HG03095 (cell line): ENCODE measurements around the gene KDM4C.

ENCODE experiments used
- ATAC-seq: cut with Tn5 transposase; IDR thresholded peaks from one replicate; pipeline ENCODE4 v1.9.1; 2021; ENCODE audit warnings: moderate library complexity; ENCODE audit not compliant: unreplicated experiment

The KDM4C gene

DNA sequence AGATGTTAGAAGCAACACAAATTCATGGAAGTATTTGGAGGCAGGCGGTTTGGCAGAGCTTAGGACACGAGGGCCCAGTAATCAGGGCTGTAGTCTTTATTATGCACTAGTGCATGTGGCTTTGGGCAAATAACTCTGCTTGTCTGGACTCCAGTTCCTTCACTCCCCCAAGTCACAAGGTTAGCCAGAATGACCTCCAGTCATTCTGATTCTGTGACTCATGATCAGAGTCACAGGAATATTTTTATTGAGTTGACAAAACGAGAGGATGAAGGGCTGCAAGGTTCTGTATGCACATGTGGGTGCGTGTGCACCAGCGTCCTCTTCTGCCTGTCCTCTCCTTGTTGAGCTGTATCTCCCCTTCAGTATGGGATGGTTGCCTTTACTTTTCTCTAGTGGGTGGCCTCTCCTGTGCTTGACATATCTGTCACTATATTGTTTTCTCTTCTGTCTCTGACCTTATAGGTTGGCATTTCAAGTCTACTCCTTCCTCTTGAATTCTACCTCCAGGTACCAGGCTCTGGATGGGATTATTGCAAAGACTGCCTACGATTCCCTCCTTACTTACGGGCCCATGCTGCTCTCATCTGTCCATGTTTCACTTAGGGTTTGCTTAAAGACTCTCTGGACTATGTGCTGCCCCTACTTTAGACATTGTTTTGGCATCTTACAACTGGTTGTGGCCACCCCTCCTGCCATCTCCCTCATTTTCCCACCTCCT lies 94.6 kb downstream of the KDM4C start:
- ATAC-seq = no peak

DNA sequence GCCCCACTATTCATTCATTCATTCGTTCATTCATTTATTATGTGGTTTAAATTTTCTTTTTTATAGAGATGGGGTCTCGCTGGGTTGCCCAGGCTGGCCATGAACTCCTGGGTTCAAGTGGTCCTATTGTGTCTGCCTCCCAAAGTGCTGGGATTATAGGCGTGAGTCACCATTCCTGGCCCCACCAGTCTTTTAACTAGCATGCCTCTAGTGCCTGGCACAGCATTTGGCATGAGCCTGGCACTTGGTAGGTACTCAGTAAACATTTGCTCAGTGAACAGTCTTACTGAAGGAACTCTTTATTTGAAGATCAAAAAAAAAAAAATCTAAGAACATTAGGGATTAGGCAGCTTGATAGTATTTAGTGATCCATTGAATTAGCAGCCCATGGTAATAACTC lies 98.1 kb downstream of the KDM4C start:
- no peak for ATAC-seq

- ATAC-seq = no peak
These were observed 106.3 kb downstream of the KDM4C start for GRCh38 chr9:6864102-6864501.

DNA sequence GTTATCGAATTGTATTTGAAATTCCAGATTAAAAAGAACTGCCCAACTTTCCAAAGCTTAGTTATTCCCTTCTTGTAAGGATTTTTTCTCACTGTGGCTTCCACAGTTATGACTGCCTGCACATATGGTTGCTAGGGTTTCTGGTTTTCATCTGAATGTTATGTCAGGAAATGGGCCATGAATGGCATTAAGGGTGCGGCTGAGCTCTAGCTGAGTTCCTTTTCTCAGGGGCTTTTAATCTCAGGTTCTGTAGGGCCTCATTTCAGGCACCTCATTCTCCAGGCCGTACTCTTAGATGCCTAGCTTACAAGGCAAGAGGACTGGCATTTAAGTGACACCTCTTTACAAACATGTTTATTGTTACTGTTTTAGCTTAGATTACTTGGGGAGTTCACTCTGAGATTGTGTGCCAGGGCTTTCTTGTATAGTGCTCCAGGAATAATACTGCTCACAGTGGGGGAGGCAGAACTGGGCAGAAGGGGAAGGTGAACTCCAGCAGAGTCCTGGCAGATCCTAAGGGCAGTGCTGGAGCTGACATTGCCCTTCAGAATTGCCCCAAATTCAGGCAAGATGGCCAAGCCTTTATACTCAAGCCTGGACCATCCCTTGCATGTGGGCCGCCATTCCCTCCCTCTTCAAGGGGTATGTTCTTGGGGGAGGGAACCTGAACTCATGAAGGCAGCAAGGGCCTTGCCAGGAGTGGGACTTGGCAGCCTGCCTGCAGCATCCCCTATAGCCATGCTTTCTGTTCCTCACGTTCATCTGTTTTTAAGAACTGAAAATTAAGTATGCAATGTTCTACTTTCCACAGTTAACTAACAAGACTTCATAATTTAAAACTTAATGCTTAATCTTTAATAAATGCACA lies 111.5 kb downstream of the KDM4C start:
- ATAC-seq = no peak

GRCh38 chr9:6870149-6870548 lies 112.4 kb downstream of the KDM4C start:
- ATAC-seq = no peak

DNA sequence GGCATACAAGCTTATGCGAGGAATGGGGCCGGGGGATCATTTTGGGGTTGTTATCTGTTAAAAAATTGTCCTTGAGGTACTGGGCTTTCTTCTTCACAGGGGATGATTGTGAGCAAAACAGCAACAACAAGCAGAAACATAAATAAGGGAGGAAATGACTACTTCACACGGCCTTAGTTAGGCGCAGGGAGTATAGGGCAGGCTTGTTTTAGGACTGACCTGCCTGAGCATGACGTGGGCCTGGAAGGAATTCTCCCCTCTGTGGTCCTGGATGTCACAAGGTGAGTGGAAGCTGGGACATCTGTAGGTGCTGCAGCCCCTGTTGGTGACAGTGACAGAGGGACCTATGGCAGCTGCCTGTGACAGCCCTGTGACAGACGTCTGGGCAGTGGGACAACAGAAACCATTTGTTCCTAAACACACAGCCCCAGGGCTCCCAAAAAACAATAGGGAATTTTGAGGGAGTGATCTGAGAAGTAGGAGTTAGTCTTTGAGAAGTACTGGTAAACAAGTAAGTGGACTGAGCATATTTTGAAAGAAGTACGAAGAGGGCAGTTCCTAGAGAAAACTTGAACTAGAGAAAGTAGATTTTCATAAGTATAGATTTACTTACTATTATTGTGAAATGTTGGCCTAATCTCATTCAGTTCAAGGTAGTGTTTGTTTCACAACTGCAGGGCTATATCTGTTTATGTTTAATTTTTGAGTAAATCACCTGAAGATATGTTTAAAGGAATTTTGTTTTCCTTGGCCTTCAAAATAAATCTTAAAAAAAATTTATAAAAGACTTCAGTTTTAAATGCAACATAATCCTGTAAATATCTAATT lies 113.1 kb downstream of the KDM4C start:
- ATAC-seq = no peak

DNA sequence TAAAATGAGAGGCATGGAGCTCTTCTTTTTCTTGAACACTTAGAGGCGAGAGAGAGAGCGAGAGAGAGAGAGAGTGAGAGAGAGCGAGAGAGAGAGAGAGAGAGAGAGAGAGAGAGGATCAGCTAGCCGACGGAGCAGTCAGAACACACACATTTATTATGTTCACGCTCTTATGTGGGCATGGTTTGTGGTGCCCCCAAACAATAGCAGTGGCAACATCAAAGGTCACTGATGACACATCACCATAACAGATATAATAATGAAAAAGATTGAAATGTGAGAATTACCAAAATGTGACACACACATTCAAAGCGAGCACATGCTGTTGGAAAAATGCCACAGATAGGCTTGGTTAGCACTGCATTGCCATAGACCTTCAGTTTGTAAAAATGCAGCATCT lies 116.1 kb downstream of the KDM4C start:
- ATAC-seq = no peak

DNA sequence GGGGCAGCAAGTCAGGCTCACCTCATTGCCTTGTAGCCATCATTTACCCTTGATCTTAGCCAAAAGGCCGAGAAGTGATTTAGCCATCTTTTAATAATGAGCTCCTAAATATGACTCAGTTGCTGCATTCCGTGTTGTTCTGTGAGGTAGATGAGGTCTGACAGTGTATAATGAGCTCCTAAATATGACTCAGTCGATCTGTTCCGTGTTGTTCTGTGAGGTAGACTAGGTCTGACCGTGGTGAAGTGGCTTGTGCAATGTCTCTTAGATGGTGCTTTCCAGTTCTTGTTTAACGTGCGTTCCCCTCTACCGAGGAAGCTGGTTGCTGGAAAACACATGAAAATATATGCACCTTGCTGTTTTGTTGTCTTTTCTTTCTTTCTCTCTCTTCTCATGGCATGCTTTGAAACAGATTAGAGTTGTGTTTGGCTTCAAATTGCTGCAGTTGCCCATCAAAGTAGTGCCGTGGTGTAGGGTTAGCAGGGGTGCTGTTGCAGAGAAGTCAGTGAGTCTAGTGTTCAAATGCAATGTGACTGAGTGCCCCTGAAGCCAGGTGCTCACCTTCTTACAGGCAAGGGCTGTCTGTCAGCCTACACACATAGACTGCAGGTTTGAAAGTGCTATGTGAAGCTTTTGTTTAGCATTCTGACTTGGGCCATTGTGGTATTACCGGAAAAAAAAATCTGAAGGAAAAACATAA lies 118.6 kb downstream of the KDM4C start:
- ATAC-seq = no peak

DNA sequence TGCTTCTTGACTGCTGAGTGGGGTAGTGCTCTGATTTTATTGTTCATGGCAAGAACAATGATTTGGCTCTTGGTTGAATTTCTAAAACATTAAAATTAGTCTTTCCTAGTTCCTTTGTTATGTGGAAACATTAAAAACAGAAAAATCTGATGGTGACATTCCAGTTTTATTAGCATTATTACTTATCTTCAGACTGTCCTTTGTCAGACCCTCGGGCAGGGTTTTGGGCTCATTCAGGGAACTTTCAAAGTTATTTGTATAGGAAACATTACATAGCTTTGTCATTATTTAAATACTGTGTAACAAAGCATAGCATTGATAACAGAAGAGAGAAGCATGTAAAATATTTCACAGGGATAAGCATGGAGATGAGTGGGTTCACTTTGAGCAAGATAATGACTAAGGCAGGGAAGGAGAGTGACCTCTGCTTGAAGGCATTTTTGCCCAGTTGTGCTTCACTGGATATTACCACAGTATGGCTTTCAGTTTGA lies 119.9 kb downstream of the KDM4C start:
- no peak for ATAC-seq

DNA sequence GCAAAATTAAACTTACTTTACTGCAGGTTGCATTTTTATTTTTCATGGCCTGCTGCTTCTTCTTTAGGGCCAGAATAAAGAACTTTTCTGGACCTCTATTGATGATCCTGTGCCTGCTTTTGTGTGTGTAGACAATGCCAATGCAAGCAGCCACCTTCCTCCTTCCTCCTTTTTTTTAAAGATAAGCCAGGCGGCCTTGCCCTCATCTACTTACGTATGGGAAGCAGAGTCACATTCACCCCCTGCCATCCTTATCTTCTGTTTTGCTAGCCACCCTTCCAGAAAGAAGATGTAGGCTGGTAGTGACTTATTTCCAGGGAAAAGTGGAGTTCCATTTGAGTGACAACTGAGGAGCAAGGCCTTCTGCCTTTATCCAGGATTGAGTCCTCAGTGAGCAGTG lies 122.9 kb downstream of the KDM4C start:
- ATAC-seq = no peak

DNA sequence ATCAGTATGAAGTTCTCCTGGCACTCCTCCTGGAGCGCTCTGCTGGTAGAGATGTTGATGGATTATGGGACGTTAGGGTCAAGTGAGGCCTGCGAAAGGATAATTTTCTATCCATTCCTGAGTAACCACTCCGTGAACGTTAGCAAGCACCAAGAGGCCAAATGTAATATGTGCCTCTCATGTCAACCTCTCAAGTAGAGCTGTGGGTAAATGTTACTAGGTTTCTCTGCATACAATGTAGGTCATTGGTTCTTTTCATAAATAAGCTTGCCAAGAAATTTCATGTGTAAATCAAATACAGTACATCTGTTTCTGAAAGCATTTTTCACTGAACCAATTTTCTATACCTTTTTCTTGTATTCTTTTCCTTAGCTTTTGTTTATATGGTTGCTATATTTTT lies 126.3 kb downstream of the KDM4C start:
- no peak for ATAC-seq

- ATAC-seq = no peak
These were observed 127.2 kb downstream of the KDM4C start for GRCh38 chr9:6884990-6885389.

- no peak for ATAC-seq
These were observed 129.3 kb downstream of the KDM4C start for GRCh38 chr9:6887051-6887450.

DNA sequence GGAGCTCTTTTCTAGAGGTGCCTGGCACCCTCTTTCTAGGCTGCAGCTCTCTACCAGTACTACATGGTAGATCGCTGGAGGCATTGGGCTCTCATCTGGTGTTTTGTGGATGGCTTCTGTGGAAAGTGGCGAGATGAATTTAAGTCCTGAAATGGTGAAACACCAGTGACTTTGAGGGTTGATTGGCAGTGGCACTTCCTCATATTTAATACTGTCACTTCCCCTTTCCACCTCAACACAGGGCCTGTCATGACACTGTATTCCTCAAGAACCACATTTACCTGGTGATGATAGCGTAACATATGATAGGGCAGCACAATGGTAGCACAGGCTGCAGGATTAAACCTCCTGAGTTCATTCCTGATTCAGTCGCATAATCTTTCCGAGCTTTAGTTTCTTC lies 132.1 kb downstream of the KDM4C start:
- ATAC-seq = no peak

DNA sequence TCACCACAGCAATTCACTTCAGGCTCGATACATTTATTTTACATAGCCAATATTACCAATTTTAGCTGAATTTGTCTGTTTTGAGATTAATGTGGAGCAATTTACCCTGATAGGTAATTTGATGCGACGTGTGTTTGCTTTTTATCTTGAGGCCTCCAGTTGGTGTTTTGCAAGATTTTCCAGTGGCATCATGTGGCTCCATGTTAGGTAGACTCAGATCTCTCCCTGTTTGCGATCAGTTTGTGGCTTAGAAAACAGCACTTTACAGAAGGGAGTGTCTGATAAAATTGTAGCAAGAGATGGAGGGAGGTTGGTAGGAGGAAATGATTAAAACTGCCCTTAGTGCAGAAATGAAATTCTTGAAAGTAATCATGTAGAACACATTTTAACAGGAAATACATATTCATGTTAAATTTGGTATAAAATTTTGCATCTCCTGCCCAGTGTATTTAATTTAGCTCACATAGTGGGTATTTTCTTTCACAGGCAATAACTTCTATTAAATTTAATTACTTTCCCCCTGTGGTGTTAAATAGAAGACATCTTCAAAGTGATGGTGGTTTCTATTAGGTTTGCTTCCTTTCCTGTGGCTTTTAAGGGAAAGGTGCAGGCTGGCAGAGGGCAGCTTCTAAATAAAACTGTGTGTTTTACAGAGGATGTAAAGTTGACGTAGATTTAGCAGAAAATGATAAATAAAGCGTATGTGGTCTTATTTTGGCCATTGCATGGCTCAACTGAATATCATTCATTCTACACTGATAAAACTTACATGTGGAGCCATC lies 135.8 kb downstream of the KDM4C start:
- ATAC-seq = peak; percentile 32

GRCh38 chr9:6894135-6894534 lies 136.4 kb downstream of the KDM4C start:
- peak; percentile 98 for ATAC-seq

DNA sequence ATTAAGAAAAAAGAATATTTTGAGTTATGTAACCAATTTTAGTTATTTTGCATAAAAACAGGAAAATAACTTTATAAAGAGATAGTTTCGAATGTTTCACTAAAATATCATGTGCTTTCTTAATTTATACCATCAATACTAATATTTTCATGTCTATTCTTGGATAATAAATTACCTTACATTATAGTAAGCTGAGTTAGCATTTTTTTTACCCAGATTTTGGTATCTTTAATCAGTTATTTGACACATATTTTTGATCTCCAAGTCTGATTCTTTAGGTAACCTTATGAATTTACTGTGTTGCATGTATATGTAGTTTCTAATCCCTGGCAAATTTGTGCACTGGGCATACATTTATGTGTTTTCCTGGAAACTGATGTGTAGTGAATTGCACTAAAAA lies 138.0 kb downstream of the KDM4C start:
- no peak for ATAC-seq

GRCh38 chr9:6896562-6896961 lies 138.8 kb downstream of the KDM4C start:
- no peak for ATAC-seq

DNA sequence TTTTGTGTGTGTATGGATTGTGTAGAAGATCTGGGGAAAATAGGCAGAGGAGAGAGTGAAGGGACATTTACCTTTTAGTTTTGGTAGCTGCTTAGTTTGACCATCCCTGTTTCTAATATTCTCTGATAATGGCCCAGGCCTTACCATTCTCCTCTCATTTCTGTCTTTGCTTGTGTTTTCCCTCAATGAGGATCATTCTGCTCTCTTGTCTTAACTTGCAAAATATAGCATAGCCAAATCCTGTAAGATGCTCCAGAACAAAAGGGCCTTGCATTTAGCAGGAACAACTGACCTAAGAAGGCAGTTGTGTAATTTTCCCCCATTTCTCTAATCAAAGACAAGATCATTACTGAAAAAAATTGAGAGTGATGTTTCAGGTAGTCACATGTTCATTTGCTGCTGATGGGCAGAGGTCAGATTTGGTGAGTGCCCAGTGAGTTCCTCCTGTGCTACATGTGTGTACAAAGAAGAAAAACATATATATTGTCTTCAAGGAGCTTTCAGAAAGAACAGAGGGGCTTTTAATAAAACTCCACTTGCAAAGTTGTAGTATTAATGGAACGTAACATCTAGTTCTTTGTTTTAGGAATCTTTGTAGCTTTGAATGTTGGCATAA lies 139.5 kb downstream of the KDM4C start:
- no peak for ATAC-seq

DNA sequence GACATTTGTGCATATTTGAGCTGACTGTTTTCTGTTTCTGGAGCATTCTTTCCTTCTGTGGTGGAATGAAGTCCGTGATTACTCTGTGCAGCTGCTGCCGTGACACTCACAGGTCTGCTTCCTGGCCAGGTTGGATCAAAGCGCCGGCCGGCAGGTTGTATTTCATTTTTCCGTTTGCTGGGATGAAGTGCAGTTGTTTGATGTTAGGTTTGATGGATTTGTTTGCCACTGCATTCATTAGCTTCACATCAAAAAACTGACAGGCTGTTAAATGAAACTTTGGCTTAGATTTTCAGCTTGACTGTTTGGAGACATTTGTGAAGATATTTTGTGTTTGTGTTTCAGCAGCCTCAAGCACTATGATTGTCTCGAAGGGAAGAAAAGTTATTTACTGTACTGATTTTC lies 140.1 kb downstream of the KDM4C start:
- no peak for ATAC-seq
